A172 (cell line): Measurements from ENCODE around the gene JAK1. TPM values are rescaled to one million over a fixed set of nuclear protein-coding genes. Genes with fewer than 3 reads are reported as not detected.

Experiments used
- DNase-seq: peaks from one replicate; pipeline ENCODE4 v3.0.0-alpha.2; 2015; ENCODE audit warnings: low spot score
- total RNA-seq: library from RNA; depleted of rRNA; stranded (reverse); fragments of >200 nt; shearing (Covaris generic); gene quantifications from 2 replicates; pipeline ENCODE4 v1.2.3, GENCODE V29; 2014

The JAK1 gene
- total RNA-seq, 1 experiment from 2014 or later, result 70.5 TPM

- DNase-seq, result peak; percentile 84
Measured at GRCh38 chr1:64980745-64981600, 14.6 kb upstream of the JAK1 start.

DNA sequence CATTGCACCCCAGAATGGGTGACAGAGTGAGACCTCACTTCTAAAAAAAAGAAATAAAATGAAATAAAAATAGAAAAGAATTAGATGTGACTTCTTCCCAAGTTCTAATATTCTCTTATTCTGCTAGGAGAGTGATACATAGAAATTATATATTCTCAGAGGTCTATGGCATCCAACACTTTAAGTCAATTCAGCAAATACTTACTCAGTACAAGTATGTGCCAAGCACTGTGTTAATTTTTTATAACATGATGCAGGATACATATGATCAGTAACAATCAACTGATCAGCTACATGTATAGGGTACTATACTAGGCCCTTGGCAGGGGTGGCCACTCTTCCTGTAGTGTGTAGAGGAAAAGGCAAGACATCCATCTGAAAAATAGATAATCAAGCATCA is 13.0 kb upstream of the JAK1 start:
- no peak for DNase-seq

DNA sequence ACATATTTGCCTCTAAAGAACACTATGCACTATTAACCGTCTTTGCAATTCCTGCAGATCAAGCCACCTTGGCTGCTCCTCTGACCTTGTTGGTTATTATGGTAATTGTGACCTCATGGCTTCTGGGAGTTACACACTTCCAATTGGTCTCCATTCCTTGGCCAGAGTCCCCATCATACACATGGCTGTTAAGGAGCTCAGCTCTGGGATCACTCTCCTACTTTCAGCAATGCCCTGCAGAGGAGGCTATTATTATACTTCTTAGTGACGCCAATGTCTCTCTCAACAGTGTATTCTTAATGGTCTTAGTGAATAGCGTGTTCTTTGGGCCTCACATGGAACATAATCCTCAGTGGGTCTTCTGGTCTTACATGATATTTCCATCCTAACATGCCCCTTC is 10.0 kb upstream of the JAK1 start:
- no peak for DNase-seq

GRCh38 chr1:64975740-64976139 is 9.4 kb upstream of the JAK1 start:
- DNase-seq, result no peak

DNA sequence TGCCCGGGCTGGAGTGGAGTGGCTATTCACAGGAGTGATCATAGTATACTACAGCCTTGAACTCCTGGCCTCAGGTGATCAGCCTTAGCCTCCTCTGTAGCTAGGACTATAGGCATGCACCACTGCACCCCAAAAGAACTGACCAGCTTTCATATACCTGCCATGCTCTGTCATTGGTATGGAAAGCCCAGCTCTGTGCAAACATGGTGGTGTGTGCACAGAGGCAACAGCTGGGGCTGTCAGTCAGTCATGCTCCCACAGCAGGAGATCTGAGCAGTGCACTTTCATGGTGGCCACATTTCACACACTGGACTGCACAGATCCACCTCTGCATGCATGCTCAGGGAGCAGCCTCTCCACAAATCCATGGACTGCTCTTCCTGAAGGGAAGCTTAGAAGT is 8.8 kb upstream of the JAK1 start:
- no peak for DNase-seq

- DNase-seq, result no peak
Measured at GRCh38 chr1:64974288-64974825, 8.0 kb upstream of the JAK1 start.

DNA sequence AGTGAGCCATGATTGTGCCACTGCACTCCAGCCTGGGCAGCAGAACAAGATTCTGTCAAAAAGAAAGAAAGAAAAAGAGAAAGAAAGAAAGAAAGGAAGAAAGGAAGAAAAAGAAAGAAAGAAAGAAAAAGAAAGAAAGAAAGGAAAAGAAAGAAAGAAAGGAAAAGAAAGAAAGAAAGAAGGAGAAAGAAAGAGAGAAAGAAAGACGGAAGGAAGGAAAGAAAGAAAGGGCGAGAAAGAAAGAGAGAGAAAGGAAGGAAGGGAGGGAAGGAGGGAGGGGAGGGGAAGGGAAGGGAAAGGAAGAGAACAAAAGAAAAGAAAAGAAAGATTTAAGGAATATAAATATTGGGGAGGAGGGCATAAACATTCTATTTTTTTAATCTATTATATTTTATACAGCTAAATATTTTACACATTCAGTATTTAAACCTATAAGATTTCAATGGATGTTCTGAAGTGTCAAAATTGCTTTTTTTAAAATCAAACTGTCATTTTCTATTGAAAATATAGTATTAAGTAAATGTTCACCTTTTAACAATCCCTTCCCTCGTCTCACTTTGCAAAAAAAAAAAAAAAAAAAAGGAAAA is 6.8 kb upstream of the JAK1 start:
- no peak for DNase-seq

- no peak for DNase-seq
Measured at GRCh38 chr1:64969305-64970046, 3.1 kb upstream of the JAK1 start.

DNA sequence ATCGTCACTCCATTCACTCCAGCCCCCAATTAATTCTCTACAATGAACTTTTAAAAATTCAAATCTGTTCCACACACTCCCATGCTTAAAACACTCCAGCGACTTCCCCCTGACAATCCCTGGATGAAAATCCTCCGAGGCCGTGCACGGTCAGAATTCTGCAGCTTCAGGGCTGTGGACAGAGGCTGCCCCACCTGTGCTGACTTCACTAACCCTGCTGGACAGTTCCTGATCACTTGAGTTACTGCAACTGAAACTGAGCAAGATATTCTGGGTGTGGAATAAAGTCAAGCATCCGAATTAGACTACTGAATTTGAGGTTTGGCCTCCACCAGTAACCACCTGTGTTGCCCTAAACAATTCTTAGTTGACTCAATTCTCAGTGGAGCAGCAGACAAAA is 1.0 kb upstream of the JAK1 start:
- peak; percentile 10 for DNase-seq

GRCh38 chr1:64965366-64966157 is 787 bp downstream of the JAK1 start:
- peak; percentile 47 for DNase-seq

DNA sequence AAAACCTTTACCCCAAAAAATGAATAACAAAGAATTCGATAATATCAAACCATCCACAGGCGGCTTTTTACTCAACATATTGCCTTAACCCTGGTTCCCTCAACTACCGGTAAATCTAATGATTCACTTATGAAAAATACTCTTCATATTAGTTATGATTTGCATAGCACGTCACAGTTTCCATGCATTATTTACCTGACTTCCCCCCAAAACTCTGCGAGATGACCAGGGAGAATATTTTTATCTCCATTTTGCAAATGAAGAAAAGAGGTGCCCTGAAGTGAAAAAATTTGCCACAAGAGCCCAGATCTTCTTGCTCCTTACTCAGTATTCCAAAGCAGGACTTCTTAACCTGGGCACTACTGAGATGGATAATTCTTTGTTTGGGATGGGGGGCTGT is 2.9 kb downstream of the JAK1 start:
- DNase-seq, result no peak

DNA sequence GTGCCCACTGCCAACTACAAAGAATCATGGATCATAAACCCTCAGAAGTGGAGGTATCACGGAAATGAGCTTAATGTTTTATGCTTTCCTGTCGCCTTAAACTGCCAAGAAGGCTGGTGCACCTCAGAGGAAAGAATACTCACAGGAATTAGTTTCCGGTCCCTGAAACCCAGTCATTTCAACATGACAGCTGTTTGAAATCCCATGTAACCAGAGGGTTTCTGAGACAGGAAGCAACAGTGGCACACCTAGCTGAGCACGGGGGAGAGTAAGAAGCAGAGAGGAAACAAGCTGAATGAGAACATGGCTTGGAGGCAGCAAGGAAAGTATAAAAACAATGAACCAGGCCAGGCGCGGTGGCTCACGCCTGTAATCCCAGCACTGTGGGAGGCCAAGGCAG is 3.9 kb downstream of the JAK1 start:
- no peak for DNase-seq

- DNase-seq, result no peak
Measured at GRCh38 chr1:64961923-64962322, 4.4 kb downstream of the JAK1 start.

- no peak for DNase-seq
Measured at GRCh38 chr1:64960731-64961130, 5.6 kb downstream of the JAK1 start.

GRCh38 chr1:64959986-64960385 is 6.4 kb downstream of the JAK1 start:
- DNase-seq, result no peak

DNA sequence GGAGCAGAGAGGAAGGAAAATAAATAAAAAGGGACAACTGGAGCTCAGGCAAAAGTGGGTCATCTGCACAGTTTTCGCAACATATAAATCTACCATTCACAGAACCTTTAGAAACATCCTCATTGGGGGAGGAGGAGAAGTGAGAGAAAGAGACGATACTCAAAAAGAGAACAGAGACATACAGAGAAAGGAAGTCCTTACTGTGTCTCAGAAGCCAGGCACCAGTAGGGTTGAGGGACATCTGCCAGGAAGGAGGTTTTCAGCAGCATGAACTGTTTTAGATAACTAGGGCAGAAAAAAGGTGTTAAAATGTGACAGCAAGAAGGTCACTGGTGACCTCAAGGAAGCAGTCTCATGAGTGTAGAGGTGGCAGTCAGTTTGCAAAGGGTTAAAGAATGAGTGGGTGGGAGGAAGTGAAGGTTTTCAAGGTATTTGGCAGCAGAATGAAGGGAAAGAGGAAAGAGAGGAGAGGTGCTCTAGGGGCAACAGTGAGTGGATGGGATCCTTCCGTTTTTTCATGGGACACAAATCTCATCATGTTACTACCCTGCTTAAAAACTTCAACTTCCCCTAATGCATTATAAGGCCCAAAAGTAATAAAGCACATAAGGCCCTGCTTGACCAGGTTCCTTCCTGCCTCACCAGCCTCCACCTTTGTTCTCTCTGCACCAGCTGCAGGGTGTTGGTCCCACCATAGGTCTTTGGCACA is 9.5 kb downstream of the JAK1 start:
- DNase-seq, result no peak

- DNase-seq, result peak; percentile 28
Measured at GRCh38 chr1:64956010-64956640, 10.2 kb downstream of the JAK1 start.

DNA sequence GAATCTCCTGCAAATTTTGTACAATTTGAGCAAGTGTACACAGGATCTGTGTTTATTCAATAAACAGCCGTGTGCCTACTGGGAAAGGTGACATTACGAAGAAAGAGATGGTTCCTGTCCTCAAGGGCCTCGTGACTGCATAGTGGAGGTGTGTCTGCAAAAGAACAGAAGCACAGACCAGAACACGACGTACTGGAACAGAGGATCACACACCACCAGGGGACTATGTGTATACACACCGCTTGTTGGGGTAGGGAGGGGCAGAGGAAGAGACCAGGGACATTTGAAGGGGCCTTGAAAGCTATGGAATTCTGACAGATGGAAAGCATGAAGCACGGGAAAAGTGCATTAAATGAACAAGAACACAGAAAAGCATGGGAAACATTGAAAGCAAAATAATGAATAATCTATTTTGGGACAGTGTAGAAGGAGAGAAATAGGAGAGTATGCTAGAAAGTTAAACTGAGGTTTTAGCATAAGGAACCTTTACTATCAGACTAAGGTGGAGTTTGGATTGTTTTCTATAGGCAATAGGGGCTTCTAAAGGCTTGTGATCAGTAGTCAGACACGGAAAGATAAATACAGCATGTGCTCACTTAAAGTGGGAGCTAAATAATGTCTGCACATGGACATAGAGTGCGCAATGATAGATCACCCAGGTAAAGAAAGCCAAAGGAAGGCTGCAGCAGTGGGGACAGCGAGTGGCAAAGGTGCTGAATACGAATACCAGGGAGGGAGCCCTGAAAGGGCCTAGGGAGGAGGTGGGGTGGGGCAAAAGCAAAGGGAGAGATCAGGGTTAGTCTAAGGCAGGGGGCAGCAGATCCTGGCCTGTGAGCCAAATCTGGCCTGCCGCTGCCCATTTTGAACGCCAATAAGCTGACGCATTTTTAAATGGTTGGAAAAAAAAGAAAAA is 11.0 kb downstream of the JAK1 start:
- no peak for DNase-seq

- no peak for DNase-seq
Measured at GRCh38 chr1:64953241-64953640, 13.1 kb downstream of the JAK1 start.
